RWPE2 (cell line): ENCODE results near the gene USP34.

Experiments used
- ATAC-seq: fragments of 200-7000 bp; cut with Tn5 transposase; 3 replicates; pipeline ENCODE4 v1.9.1; 2021; ENCODE audit warnings: low read depth
- DNase-seq: peaks from one replicate; pipeline ENCODE4 v3.0.0-alpha.2; 2020; ENCODE audit warnings: low spot score
- H3K27ac ChIP-seq: fragments of 450-650 bp; 2 replicates; pipeline ENCODE4 v1.5.1; 2017; ENCODE audit warnings: mild to moderate bottlenecking; ENCODE audit not compliant: poor library complexity, severe bottlenecking
- H3K27me3 ChIP-seq: fragments of 250-450 bp; sonication (Bioruptor Pico); 2 replicates; pipeline ENCODE4 v1.5.1; 2021; ENCODE audit warnings: mild to moderate bottlenecking, moderate library complexity; ENCODE audit not compliant: insufficient read depth, poor library complexity, severe bottlenecking
- H3K36me3 ChIP-seq: fragments of 250-450 bp; sonication (Bioruptor Pico); 2 replicates; pipeline ENCODE4 v1.5.1; 2020; ENCODE audit warnings: low read depth, mild to moderate bottlenecking, moderate library complexity
- H3K4me1 ChIP-seq: fragments of 250-450 bp; sonication (Bioruptor Pico); 2 replicates; pipeline ENCODE4 v1.5.1; 2021; ENCODE audit warnings: mild to moderate bottlenecking, moderate library complexity; ENCODE audit not compliant: insufficient read depth, poor library complexity, severe bottlenecking
- H3K4me3 ChIP-seq: fragments of 250-450 bp; sonication (Bioruptor Pico); 2 replicates; pipeline ENCODE4 v1.5.1; 2021; ENCODE audit warnings: mild to moderate bottlenecking, moderate library complexity; ENCODE audit not compliant: severe bottlenecking
- H3K9me3 ChIP-seq: fragments of 250-450 bp; sonication (Bioruptor Pico); 2 replicates; pipeline ENCODE4 v1.5.1; 2021; ENCODE audit warnings: mild to moderate bottlenecking, moderate library complexity; ENCODE audit not compliant: severe bottlenecking
- TF ChIP-seq, protein P1 (sequence below): fragments of 450-650 bp; IDR thresholded peaks from one replicate; pipeline ENCODE4 v1.5.1; 2017; ENCODE audit warnings: mild to moderate bottlenecking, moderate library complexity; ENCODE audit not compliant: poor library complexity, severe bottlenecking

USP34 gene

DNA sequence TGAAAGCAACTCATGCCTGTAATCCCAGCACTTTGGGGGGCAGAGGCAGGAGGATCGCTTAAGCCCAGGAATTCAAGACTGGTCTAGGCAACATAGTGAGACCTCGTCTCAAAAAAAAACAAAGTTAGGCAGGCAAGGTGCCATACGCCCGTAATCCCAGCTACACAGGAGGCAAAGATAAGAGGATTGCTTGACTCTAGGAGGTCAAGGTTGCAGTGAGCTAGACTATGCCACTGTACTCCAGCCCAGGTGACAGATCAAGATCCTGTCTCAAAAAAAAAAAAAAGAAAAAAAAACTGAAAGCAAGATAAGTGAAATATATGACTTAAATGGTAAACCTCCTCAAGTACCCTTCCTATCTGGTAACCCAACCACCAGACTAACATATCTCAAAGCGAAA, 59.8 kb downstream of the USP34 start:
- H3K4me3 ChIP-seq: no peak overlapping the region
- H3K27ac ChIP-seq: no peak overlapping the region
- H3K27me3 ChIP-seq: no peaks in the 10 kb centered on the region
- ATAC-seq: no peak
- TF ChIP-seq, protein P1, sequence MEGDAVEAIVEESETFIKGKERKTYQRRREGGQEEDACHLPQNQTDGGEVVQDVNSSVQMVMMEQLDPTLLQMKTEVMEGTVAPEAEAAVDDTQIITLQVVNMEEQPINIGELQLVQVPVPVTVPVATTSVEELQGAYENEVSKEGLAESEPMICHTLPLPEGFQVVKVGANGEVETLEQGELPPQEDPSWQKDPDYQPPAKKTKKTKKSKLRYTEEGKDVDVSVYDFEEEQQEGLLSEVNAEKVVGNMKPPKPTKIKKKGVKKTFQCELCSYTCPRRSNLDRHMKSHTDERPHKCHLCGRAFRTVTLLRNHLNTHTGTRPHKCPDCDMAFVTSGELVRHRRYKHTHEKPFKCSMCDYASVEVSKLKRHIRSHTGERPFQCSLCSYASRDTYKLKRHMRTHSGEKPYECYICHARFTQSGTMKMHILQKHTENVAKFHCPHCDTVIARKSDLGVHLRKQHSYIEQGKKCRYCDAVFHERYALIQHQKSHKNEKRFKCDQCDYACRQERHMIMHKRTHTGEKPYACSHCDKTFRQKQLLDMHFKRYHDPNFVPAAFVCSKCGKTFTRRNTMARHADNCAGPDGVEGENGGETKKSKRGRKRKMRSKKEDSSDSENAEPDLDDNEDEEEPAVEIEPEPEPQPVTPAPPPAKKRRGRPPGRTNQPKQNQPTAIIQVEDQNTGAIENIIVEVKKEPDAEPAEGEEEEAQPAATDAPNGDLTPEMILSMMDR: no peak
- no peaks in the 10 kb centered on the region for H3K9me3 ChIP-seq
- peaks cover 13% of the 10 kb centered on the region for H3K36me3 ChIP-seq
- no peak for DNase-seq
- H3K4me1 ChIP-seq: no peaks in the 10 kb centered on the region

DNA sequence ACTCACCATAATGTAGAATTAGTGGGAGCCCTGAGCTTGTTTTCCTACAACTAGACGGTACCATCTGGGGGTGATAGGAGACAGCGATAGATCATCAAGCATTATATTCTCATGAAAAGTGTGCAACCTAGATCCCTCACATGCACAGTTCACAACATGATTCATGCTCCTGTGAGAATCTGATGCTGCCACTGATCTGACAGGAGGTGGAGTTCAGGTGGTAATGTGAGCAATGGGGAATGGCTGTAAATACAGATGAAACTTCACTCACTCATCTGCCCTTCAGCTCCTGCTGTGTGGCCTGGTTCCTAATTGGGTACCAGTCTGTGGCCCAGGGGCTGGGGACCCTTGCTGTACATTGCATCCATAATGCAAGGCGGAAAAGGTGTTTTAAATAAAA, 60.7 kb downstream of the USP34 start:
- H3K4me1 ChIP-seq: no peaks in the 10 kb centered on the region
- H3K36me3 ChIP-seq: peaks cover 13% of the 10 kb centered on the region
- no peaks in the 10 kb centered on the region for H3K9me3 ChIP-seq
- TF ChIP-seq, protein P1: no peak
- ATAC-seq (no peak), DNase-seq (no peak)
- no peaks in the 10 kb centered on the region for H3K27me3 ChIP-seq
- no peak overlapping the region for H3K4me3 ChIP-seq
- no peak overlapping the region for H3K27ac ChIP-seq

DNA sequence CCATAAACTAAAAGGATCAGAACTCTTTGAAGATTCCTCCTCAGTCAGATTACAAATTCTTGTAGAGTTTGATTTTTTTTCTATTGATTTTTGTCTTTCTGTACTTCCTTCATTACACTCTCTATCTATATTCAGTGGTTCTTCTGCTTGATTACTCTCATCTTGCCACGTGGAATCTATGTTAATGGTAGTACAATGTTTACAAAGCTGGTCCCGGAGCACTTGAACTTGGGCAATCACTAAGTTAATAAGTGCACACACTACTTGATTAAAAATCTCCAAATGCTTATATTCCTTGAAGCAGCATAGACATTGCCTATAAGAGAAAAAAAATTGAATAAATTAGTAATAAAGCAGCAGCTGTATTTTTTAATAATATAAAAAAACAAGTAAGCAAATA, 65.1 kb downstream of the USP34 start:
- no peaks in the 10 kb centered on the region for H3K4me1 ChIP-seq
- H3K27ac ChIP-seq: no peak overlapping the region
- no peak overlapping the region for H3K4me3 ChIP-seq
- H3K36me3 ChIP-seq: peaks cover 41% of the 10 kb centered on the region
- TF ChIP-seq, protein P1: no peak
- ATAC-seq (no peak), DNase-seq (no peak)
- H3K27me3 ChIP-seq: no peaks in the 10 kb centered on the region
- no peaks in the 10 kb centered on the region for H3K9me3 ChIP-seq

DNA sequence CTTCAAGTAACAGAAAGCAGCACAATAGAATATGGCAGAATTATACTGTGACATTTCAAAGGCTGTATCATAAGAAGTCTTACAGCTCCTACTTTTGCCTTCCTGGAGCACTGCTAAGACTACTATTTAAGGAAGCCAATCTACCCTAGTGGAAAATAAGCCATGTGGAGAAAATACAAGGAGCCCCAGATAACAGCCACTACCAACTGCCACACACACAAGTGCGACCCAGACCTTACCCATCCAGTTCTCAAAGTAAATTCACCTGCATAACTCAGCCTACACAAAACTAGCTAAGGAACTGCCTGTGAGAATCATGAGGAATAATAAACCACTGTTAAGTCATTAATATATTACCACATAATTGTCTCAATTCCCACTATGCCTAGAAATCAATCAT, 66.4 kb downstream of the USP34 start:
- Histone ChIP-seq H3K36me3 (peaks cover 41% of the 10 kb centered on the region), H3K27me3 (no peaks in the 10 kb centered on the region), H3K4me1 (no peaks in the 10 kb centered on the region), H3K27ac (no peak overlapping the region), H3K4me3 (no peak overlapping the region), H3K9me3 (no peaks in the 10 kb centered on the region)
- DNase-seq (no peak), ATAC-seq (no peak)
- TF ChIP-seq, protein P1: no peak

DNA sequence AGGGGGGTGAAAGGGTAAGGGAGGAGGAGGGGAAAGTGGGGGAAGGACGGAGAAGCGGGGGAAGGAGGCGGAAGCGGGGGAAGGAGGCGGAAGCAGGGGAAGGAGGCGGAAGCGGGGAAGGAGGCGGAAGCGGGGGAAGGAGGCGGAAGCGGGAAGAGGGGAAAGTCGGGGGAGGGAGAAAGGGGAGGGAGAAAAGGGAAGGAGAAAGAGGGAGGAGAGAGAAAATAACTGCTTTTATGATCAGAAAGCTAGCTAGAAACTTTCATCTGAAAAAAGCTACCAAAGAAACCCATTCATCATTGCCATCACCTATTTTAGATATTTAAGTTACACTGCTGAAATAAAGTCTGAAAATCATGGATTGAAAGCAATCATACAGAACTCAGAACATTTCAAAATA, 72.5 kb downstream of the USP34 start:
- no peak overlapping the region for H3K4me3 ChIP-seq
- ATAC-seq (no peak), DNase-seq (no peak)
- no peaks in the 10 kb centered on the region for H3K27me3 ChIP-seq
- no peaks in the 10 kb centered on the region for H3K9me3 ChIP-seq
- no peak overlapping the region for H3K27ac ChIP-seq
- H3K4me1 ChIP-seq: no peaks in the 10 kb centered on the region
- TF ChIP-seq, protein P1: no peak
- H3K36me3 ChIP-seq: peaks cover 28% of the 10 kb centered on the region
